G401.6 (cell line): ENCODE data around the gene CLCN1.
"Not testable (repeated sequence)": the region's sequence is repeated elsewhere in the genome, so short reads cannot be mapped to it uniquely, and the experiment has no call there.

Experiments used
- FAIRE-seq: peaks from 2 replicates; lab custom pipeline; 2012; peaks lifted over from hg19 to GRCh38; lab: Jason Lieb, UNC

CLCN1 gene

GRCh38 chr7:143315776-143316175, at the start of gene CLCN1:
Gene CLCN1, plus strand, starts transcription at chr7:143316111. Its CDS starts 102 bp downstream, at chr7:143316213.
- no peak for FAIRE-seq

- FAIRE-seq: no peak
Measured at GRCh38 chr7:143269251-143269650, 46.7 kb upstream of the CLCN1 start.

GRCh38 chr7:143271240-143271639, 44.7 kb upstream of the CLCN1 start:
- FAIRE-seq: no peak

GRCh38 chr7:143272871-143273270, 43.0 kb upstream of the CLCN1 start:
- no peak for FAIRE-seq

- no peak for FAIRE-seq
Measured at GRCh38 chr7:143279186-143280098, 36.5 kb upstream of the CLCN1 start.

GRCh38 chr7:143280160-143280559, 35.8 kb upstream of the CLCN1 start:
- no peak for FAIRE-seq

- FAIRE-seq: no peak
Measured at GRCh38 chr7:143280566-143280965, 35.3 kb upstream of the CLCN1 start.

GRCh38 chr7:143281529-143281928, 34.4 kb upstream of the CLCN1 start:
- FAIRE-seq: no peak

- no peak for FAIRE-seq
Measured at GRCh38 chr7:143282124-143282523, 33.8 kb upstream of the CLCN1 start.

GRCh38 chr7:143283381-143283780, 32.5 kb upstream of the CLCN1 start:
- FAIRE-seq: no peak

- no peak for FAIRE-seq
Measured at GRCh38 chr7:143284591-143285469, 31.1 kb upstream of the CLCN1 start, which contains the start of gene TMEM139. Gene TMEM139, plus strand, starts transcription at chr7:143284958. Its CDS starts 1,000 bp downstream, at chr7:143285958.

GRCh38 chr7:143285470-143285778, 30.5 kb upstream of the CLCN1 start:
- no peak for FAIRE-seq

GRCh38 chr7:143285806-143286521, 29.9 kb upstream of the CLCN1 start:
- FAIRE-seq: no peak

- no peak for FAIRE-seq
Measured at GRCh38 chr7:143286522-143286890, 29.4 kb upstream of the CLCN1 start.

GRCh38 chr7:143287339-143287934, 28.5 kb upstream of the CLCN1 start:
- FAIRE-seq: no peak

- no peak for FAIRE-seq
Measured at GRCh38 chr7:143287935-143288826, 27.7 kb upstream of the CLCN1 start, which contains the start of gene CASP2. Gene CASP2, plus strand, starts transcription at chr7:143288351. Its CDS starts 105 bp downstream, at chr7:143288456.

- FAIRE-seq: no peak
Measured at GRCh38 chr7:143288836-143289235, 27.1 kb upstream of the CLCN1 start.

GRCh38 chr7:143289421-143289820, 26.5 kb upstream of the CLCN1 start:
- no peak for FAIRE-seq

- FAIRE-seq: not testable (repeated sequence)
Measured at GRCh38 chr7:143289888-143290287, 26.0 kb upstream of the CLCN1 start.

GRCh38 chr7:143290293-143290692, 25.6 kb upstream of the CLCN1 start:
- FAIRE-seq: no peak

- no peak for FAIRE-seq
Measured at GRCh38 chr7:143292876-143293275, 23.0 kb upstream of the CLCN1 start.
